ENCODE results near the gene SAT2.

The SAT2 gene

DNA sequence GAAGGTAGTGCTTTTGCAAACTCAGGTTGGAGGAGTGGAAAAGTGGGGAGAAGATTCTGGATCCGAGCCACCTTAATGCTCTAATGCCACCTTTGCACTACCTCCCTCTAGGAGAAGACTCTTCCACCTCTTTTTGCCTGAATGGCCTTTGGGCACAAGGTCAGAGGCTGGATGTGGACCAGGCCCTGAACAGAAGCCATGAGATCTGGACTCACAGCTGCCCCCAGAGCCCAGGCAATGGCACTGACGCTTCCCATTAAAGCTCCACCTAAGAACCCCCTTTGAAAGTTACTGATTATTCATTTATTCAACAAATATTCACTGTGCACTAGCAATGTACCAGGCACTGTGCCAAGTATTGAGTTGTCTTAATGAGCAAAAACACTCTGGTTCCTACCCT is 5.5 kb upstream of the SAT2 start:
- H3K9ac ChIP-seq (ENCODE audit: low read length): no peak overlapping the region
- no peaks in the 10 kb centered on the region for H3K9me3 ChIP-seq (ENCODE audit: insufficient read depth, low read length)
- no peaks in the 10 kb centered on the region for H4K20me1 ChIP-seq (ENCODE audit: insufficient read depth, low read length)
- no peak for TF ChIP-seq EZH2phosphoT487 (IDR thresholded peaks at IDR 0.05; ENCODE audit: low read depth)
- TF ChIP-seq, protein P1, sequence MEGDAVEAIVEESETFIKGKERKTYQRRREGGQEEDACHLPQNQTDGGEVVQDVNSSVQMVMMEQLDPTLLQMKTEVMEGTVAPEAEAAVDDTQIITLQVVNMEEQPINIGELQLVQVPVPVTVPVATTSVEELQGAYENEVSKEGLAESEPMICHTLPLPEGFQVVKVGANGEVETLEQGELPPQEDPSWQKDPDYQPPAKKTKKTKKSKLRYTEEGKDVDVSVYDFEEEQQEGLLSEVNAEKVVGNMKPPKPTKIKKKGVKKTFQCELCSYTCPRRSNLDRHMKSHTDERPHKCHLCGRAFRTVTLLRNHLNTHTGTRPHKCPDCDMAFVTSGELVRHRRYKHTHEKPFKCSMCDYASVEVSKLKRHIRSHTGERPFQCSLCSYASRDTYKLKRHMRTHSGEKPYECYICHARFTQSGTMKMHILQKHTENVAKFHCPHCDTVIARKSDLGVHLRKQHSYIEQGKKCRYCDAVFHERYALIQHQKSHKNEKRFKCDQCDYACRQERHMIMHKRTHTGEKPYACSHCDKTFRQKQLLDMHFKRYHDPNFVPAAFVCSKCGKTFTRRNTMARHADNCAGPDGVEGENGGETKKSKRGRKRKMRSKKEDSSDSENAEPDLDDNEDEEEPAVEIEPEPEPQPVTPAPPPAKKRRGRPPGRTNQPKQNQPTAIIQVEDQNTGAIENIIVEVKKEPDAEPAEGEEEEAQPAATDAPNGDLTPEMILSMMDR (IDR thresholded peaks at IDR 0.05; ENCODE audit: low read depth, low read length): no peak
- H3K4me2 ChIP-seq (ENCODE audit: low read length): no peak overlapping the region
- no peaks in the 10 kb centered on the region for H3K36me3 ChIP-seq (replicated peaks; ENCODE audit: low read depth, low read length)
- H3K27me3 ChIP-seq (ENCODE audit: low read depth, low read length): no peaks in the 10 kb centered on the region
- H3K4me1 ChIP-seq (ENCODE audit: low read length): no peaks in the 10 kb centered on the region
- H3K4me3 ChIP-seq (ENCODE audit: low read length): no peak overlapping the region
- H3K79me2 ChIP-seq (ENCODE audit: low read length): no peaks in the 10 kb centered on the region
- H2AFZ ChIP-seq (ENCODE audit: low read depth, low read length): peak overlapping the region; percentile 70; the same call in 1 of the 2 replicates
- H3K27ac ChIP-seq (ENCODE audit: low read length): no peak overlapping the region

DNA sequence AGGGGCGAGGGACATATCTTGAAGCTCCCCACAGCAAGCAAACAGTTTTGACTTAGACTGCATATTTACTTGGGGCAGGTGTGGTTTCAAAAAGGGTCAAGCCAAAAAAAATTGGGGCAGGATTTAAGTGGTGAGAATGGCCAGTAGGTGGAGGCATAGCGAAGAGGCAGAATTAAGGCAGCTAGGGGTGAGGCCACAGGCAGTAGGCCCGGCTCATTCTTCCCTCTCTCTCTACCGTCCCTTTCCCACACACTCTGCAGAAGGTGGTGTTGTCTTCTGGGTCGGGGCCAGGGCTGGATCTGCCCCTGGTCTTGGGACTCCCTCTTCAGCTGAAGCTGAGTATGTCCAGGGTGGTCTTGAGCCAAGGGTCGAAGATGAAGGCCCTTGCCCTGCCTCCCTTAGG is 4.9 kb upstream of the SAT2 start:
- Histone ChIP-seq H3K4me2 (ENCODE audit: low read length) (no peak overlapping the region), H3K4me3 (ENCODE audit: low read length) (no peak overlapping the region), H3K9ac (ENCODE audit: low read length) (no peak overlapping the region), H3K27me3 (ENCODE audit: low read depth, low read length) (no peaks in the 10 kb centered on the region), H3K79me2 (ENCODE audit: low read length) (no peaks in the 10 kb centered on the region), H3K9me3 (ENCODE audit: insufficient read depth, low read length) (no peaks in the 10 kb centered on the region), H3K27ac (ENCODE audit: low read length) (no peak overlapping the region), H3K36me3 (replicated peaks; ENCODE audit: low read depth, low read length) (no peaks in the 10 kb centered on the region), H4K20me1 (ENCODE audit: insufficient read depth, low read length) (no peaks in the 10 kb centered on the region), H3K4me1 (ENCODE audit: low read length) (no peaks in the 10 kb centered on the region), H2AFZ (ENCODE audit: low read depth, low read length) (peak overlapping the region; percentile 70; the same call in 1 of the 2 replicates)
- TF ChIP-seq EZH2phosphoT487 (IDR thresholded peaks at IDR 0.05; ENCODE audit: low read depth): no peak
- TF ChIP-seq, protein P1 (IDR thresholded peaks at IDR 0.05; ENCODE audit: low read depth, low read length): peak; percentile 50

DNA sequence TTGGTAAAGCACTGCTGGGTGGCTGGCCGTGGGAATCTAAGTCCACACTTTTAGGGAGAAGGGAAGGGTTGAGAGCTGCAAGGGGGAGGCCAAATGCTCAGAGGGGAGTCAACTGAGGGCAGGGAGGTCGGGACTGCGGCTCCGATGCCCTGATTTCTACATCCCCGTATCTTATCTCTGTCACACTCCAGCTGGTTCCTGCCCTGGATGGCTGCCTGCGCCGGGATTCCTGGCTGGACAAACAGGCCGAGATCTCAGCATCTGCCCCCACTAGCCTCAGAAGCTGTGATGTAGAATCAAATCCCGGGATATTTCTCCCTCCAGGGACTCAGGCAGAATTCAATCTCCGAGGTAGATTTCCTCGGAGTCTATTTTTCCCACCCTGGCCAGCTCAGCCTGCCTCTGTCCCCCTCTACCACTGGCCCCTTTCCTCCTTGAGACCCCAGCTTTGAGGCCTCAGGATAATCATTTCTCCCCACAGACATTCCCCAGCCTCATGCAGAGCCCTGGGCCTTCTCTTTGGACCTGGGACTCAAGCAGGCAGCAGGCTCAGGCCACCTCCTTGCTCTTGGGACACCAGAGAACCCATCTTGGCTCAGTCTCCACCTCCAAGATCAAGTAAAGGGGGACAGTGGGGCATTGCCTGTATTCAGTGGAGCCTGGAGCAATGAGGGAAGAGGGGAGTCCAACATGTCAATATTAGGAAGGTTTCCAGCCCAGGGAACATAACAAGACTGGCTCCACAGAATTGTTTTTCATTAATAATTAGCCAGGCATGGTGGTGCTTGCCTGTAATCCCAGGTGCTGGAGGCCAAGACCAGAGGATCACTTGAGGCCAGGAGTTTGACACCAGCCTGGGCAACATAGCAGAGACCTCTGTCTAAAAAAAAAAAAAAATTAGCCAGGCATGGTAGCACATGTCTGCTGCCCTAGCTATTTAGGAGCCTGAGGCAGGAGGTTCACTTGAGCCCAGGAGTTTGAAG is 4.1 kb upstream of the SAT2 start:
- H3K27me3 ChIP-seq (ENCODE audit: low read depth, low read length): no peaks in the 10 kb centered on the region
- no peak overlapping the region for H3K4me3 ChIP-seq (ENCODE audit: low read length)
- no peak overlapping the region for H3K4me2 ChIP-seq (ENCODE audit: low read length)
- no peak overlapping the region for H2AFZ ChIP-seq (ENCODE audit: low read depth, low read length)
- no peaks in the 10 kb centered on the region for H3K9me3 ChIP-seq (ENCODE audit: insufficient read depth, low read length)
- H3K27ac ChIP-seq (ENCODE audit: low read length): no peak overlapping the region
- no peaks in the 10 kb centered on the region for H3K36me3 ChIP-seq (replicated peaks; ENCODE audit: low read depth, low read length)
- 0 out of 2 replicates have a peak, but pooled peaks cover 4% of the 10 kb centered on the region for H3K4me1 ChIP-seq (ENCODE audit: low read length)
- H3K79me2 ChIP-seq (ENCODE audit: low read length): no peaks in the 10 kb centered on the region
- no peak overlapping the region for H3K9ac ChIP-seq (ENCODE audit: low read length)
- TF ChIP-seq, protein P1 (IDR thresholded peaks at IDR 0.05; ENCODE audit: low read depth, low read length): no peak
- no peak for TF ChIP-seq EZH2phosphoT487 (IDR thresholded peaks at IDR 0.05; ENCODE audit: low read depth)
- H4K20me1 ChIP-seq (ENCODE audit: insufficient read depth, low read length): no peaks in the 10 kb centered on the region

DNA sequence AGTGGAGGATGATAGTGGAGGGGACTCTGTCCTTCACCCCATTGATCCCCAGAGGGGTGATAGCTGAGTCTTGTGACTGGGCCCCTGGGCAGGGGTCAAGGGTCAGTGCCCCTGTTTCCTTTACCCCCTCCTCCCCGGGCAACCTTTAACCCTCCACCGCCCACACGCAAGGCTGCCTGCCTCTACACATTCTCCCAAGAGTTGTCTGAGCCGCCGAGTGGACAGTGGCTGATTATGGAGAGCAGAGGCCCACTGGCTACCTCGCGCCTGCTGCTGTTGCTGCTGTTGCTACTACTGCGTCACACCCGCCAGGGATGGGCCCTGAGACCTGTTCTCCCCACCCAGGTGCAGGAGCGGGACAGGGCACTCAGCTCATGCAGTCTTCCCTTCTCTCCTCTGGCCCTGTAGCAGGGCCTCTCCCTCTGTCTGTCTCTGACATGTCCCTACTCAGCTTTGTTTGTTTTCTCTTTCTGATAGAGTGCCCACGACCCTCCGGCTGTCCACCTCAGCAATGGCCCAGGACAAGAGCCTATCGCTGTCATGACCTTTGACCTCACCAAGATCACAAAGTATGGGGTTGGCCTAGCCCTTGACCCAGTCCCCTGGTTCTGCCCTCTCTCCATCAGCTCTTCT is 2.4 kb upstream of the SAT2 start, which contains the start of gene SHBG:
Gene SHBG, plus strand, starts transcription at position 197 of the 633 bp plus-strand sequence. Its CDS starts 38 bp downstream, at position 235.
- Histone ChIP-seq H3K27ac (ENCODE audit: low read length) (no peak within 1 kb of the TSS), H4K20me1 (ENCODE audit: insufficient read depth, low read length) (no peaks in the 10 kb centered on the region), H3K27me3 (ENCODE audit: low read depth, low read length) (no peaks in the 10 kb centered on the region), H3K4me3 (ENCODE audit: low read length) (no peak within 1 kb of the TSS), H2AFZ (ENCODE audit: low read depth, low read length) (no peak within 1 kb of the TSS), H3K36me3 (replicated peaks; ENCODE audit: low read depth, low read length) (no peaks in the 10 kb centered on the region), H3K9me3 (ENCODE audit: insufficient read depth, low read length) (no peaks in the 10 kb centered on the region), H3K79me2 (ENCODE audit: low read length) (no peaks in the 10 kb centered on the region), H3K4me2 (ENCODE audit: low read length) (no peak within 1 kb of the TSS), H3K4me1 (ENCODE audit: low read length) (0 out of 2 replicates have a peak, but pooled peaks cover 4% of the 10 kb centered on the region), H3K9ac (ENCODE audit: low read length) (no peak within 1 kb of the TSS)
- TF ChIP-seq, protein P1 (IDR thresholded peaks at IDR 0.05; ENCODE audit: low read depth, low read length): no peak
- TF ChIP-seq EZH2phosphoT487 (IDR thresholded peaks at IDR 0.05; ENCODE audit: low read depth): no peak

Measured in OCI-LY3 (cell line).